GM18498 (cell line): ENCODE data around the gene TXNRD2.

ENCODE experiments used
- ATAC-seq: cut with Tn5 transposase; IDR thresholded peaks from one replicate; pipeline ENCODE4 v1.9.1; 2021; ENCODE audit warnings: mild to moderate bottlenecking, moderate library complexity; ENCODE audit not compliant: unreplicated experiment

TXNRD2 gene

GRCh38 chr22:19980766-19981165, 39.1 kb upstream of the TXNRD2 start:
- ATAC-seq, result no peak

GRCh38 chr22:19979712-19980493, 38.3 kb upstream of the TXNRD2 start:
- no peak for ATAC-seq

- ATAC-seq, result no peak
These were observed 37.1 kb upstream of the TXNRD2 start for GRCh38 chr22:19978748-19979147.

- no peak for ATAC-seq
These were observed 36.0 kb upstream of the TXNRD2 start for GRCh38 chr22:19977296-19978243.

- no peak for ATAC-seq
These were observed 35.1 kb upstream of the TXNRD2 start for GRCh38 chr22:19976671-19977070.

GRCh38 chr22:19975707-19976035, 34.1 kb upstream of the TXNRD2 start:
- no peak for ATAC-seq

- ATAC-seq, result no peak
These were observed 33.5 kb upstream of the TXNRD2 start for GRCh38 chr22:19974935-19975706.

- ATAC-seq, result no peak
These were observed 32.7 kb upstream of the TXNRD2 start for GRCh38 chr22:19974268-19974861.

GRCh38 chr22:19973551-19974267, 32.1 kb upstream of the TXNRD2 start:
- ATAC-seq, result no peak

- ATAC-seq, result no peak
These were observed 31.3 kb upstream of the TXNRD2 start for GRCh38 chr22:19972652-19973550.

GRCh38 chr22:19972251-19972650, 30.6 kb upstream of the TXNRD2 start:
- ATAC-seq, result no peak

GRCh38 chr22:19971276-19972124, 29.9 kb upstream of the TXNRD2 start:
- ATAC-seq, result no peak

- no peak for ATAC-seq
These were observed 29.1 kb upstream of the TXNRD2 start for GRCh38 chr22:19970479-19971275.

- ATAC-seq, result no peak
These were observed 28.4 kb upstream of the TXNRD2 start for GRCh38 chr22:19970031-19970478.

- ATAC-seq, result no peak
These were observed 27.7 kb upstream of the TXNRD2 start for GRCh38 chr22:19969141-19969928.

GRCh38 chr22:19968450-19968891, 26.9 kb upstream of the TXNRD2 start:
- no peak for ATAC-seq
